Gastrocnemius medialis (tissue), 4 donors: ENCODE measurements around the gene STXBP5L.

Experiments
- CTCF ChIP-seq, 5 experiments: fragments of 450-650 bp in 3 of 5; fragments of 200-600 bp in 2 of 5; sonication (generic) in 2 of 5; IDR thresholded peaks in 4 of 5; conservative IDR thresholded peaks in 1 of 5; 1 replicate in 4 of 5; 2 replicates in 1 of 5; pipeline ENCODE4 v1.5.1; 2016 to 2019; ENCODE audit warnings: antibody characterized with exemption in 5 of 5, mild to moderate bottlenecking in 3 of 5, moderate library complexity in 3 of 5
- POLR2A ChIP-seq, 2 donors: fragments of 450-650 bp; IDR thresholded peaks; one replicate each; pipeline ENCODE4 v1.6.1; 2017; ENCODE audit warnings: antibody characterized with exemption in 2 of 2, mild to moderate bottlenecking in 2 of 2, moderate library complexity in 2 of 2

- TF ChIP-seq CTCF (IDR thresholded peaks at IDR 0.05 in 4 of 5, conservative IDR thresholded peaks at IDR 0.05 in 1 of 5) (no peak), POLR2A (IDR thresholded peaks at IDR 0.05) (no peak)
Measured at GRCh38 chr3:121362035-121362734, 454.2 kb downstream of the STXBP5L start.
